Transverse colon (tissue), 4 donors: ENCODE measurements around the gene TTLL5. TPM values are rescaled to one million over a fixed set of nuclear protein-coding genes. Genes with fewer than 3 reads are reported as not detected.

Experiments used
- DNase-seq: peaks from one replicate; pipeline ENCODE4 v3.0.0-alpha.2; 2019
- H3K27ac ChIP-seq, 4 donors: fragments of 200-600 bp; sonication (generic); 2 replicates each; pipeline ENCODE4 v1.5.1; 2016 to 2018; ENCODE audit warnings: inconsistent platforms in 4 of 4
- H3K27me3 ChIP-seq: fragments of 200-600 bp; sonication (generic); 2 replicates; pipeline ENCODE4 v1.5.1; 2017; ENCODE audit warnings: inconsistent platforms
- H3K36me3 ChIP-seq, 4 donors: fragments of 200-600 bp; sonication (generic); 2 replicates each; pipeline ENCODE4 v1.5.1; 2017 to 2019; ENCODE audit warnings: inconsistent platforms in 4 of 4
- H3K4me1 ChIP-seq, 4 donors: fragments of 200-600 bp; sonication (generic); 2 replicates each; pipeline ENCODE4 v1.5.1; 2017 to 2020; ENCODE audit warnings: inconsistent platforms in 4 of 4
- H3K4me3 ChIP-seq, 4 donors: fragments of 200-600 bp; sonication (generic); 1 replicate in 1 of 4; 2 replicates in 3 of 4; pipeline versions ENCODE4 v1.5.1 to v1.6.1; 2017 to 2019; ENCODE audit warnings: inconsistent platforms in 4 of 4
- H3K9me3 ChIP-seq, 2 donors: fragments of 200-600 bp; sonication (generic); 2 replicates each; pipeline ENCODE4 v1.5.1; 2017 to 2019; ENCODE audit warnings: inconsistent platforms in 2 of 2
- EP300 ChIP-seq: sonication (generic); formaldehyde crosslinking; IDR thresholded peaks from one replicate; pipeline ENCODE4 v1.6.1; 2017; ENCODE audit warnings: antibody characterized with exemption, low read depth
- POLR2A ChIP-seq: fragments of 450-650 bp; IDR thresholded peaks from one replicate; pipeline ENCODE4 v1.6.1; 2016; ENCODE audit warnings: antibody characterized with exemption, mild to moderate bottlenecking, moderate library complexity
- POLR2AphosphoS5 ChIP-seq, 3 donors: sonication (generic); formaldehyde crosslinking; IDR thresholded peaks; one replicate each; pipeline ENCODE4 v1.6.1; 2016; ENCODE audit warnings: antibody characterized with exemption in 3 of 3
- WGBS, 2 donors: methylation state at CpG; one replicate each; pipeline ENCODE4 v1.1.5; 2018; ENCODE audit warnings: low coverage in 1 of 2; 5-methylcytosine and 5-hydroxymethylcytosine counted together
- in situ Hi-C, 4 donors: fragments of 200-750 bp; cut with MboI; loops; one replicate each; pipeline versions ENCODE4 v1.15.0 to v1.15.1; 2017; ENCODE audit warnings: low sequenced_read_pairs in 3 of 4, low pct_ligation_motif_present in 1 of 4, low pct_unique_long_range_greater_than_20kb in 1 of 4
- intact Hi-C: fragments of 100-400 bp; cut with DNase I; formaldehyde crosslinking; loops from one replicate; pipeline ENCODE4 v1.15.1; 2023; ENCODE audit warnings: low total_unique reads
- total RNA-seq, 4 donors: library from RNA; depleted of rRNA; stranded (reverse); fragments of >200 nt; gene quantifications; one replicate each; pipeline ENCODE4 v1.1.0, GENCODE V29; 2016
- TF ChIP-seq, protein P1 (sequence below), 5 experiments: fragments of 200-600 bp in 3 of 5; fragments of 450-650 bp in 2 of 5; sonication (generic) in 3 of 5; IDR thresholded peaks; 1 replicate in 2 of 5; 2 replicates in 3 of 5; pipeline ENCODE4 v1.5.1; 2016 to 2017; ENCODE audit warnings: antibody characterized with exemption in 5 of 5, inconsistent platforms in 3 of 5, mild to moderate bottlenecking in 2 of 5, moderate library complexity in 1 of 5

TTLL5 gene
- total RNA-seq, 4 donors from 2014 or later, result 16.1 to 264 (median 40.8) TPM

DNA sequence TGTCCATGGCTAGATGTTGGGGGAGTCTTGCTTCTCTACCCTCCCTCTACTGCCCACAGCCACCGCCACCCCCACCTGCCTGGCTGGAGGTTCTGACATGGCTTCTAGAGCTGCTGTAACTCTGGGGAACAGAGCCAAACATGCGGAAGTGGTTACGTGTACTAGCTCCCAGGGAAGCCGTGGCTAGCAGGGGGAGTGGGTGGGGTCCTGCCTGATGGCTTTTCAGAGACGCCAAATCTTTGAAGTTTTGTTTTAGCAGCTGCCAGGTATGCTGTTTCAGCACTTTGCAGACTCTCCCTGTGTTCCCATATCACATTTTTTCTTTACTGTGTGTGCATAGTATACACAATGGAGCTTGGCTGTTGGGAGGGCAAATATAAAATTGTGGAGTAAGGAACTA lies 170.4 kb downstream of the TTLL5 start:
- in situ Hi-C loops (no loop called here), intact Hi-C loops (no loop called here)
- no peaks in the 10 kb centered on the region for H3K9me3 ChIP-seq
- peak overlapping the region in 1 of 4 donors; percentile 12 for H3K4me3 ChIP-seq
- peak overlapping the region; percentile 41 to 68 (median 60) for H3K27ac ChIP-seq
- H3K4me1 ChIP-seq, result peaks cover under 1 to 25% (median 8%) of the 10 kb centered on the region in 4 donors
- H3K36me3 ChIP-seq, result no peaks in the 10 kb centered on the region
- TF ChIP-seq, protein P1, sequence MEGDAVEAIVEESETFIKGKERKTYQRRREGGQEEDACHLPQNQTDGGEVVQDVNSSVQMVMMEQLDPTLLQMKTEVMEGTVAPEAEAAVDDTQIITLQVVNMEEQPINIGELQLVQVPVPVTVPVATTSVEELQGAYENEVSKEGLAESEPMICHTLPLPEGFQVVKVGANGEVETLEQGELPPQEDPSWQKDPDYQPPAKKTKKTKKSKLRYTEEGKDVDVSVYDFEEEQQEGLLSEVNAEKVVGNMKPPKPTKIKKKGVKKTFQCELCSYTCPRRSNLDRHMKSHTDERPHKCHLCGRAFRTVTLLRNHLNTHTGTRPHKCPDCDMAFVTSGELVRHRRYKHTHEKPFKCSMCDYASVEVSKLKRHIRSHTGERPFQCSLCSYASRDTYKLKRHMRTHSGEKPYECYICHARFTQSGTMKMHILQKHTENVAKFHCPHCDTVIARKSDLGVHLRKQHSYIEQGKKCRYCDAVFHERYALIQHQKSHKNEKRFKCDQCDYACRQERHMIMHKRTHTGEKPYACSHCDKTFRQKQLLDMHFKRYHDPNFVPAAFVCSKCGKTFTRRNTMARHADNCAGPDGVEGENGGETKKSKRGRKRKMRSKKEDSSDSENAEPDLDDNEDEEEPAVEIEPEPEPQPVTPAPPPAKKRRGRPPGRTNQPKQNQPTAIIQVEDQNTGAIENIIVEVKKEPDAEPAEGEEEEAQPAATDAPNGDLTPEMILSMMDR (IDR thresholded peaks at IDR 0.05), result no peak
- TF ChIP-seq POLR2AphosphoS5 (IDR thresholded peaks at IDR 0.05), result no peak
- TF ChIP-seq EP300, result no peak
- TF ChIP-seq POLR2A, result no peak
- 20 to 39% methylated on average over 1 to 5 of the region's 5 CpGs for WGBS, 2 donors
- DNase-seq, result peak; percentile 68
- H3K27me3 ChIP-seq, result no peaks in the 10 kb centered on the region

DNA sequence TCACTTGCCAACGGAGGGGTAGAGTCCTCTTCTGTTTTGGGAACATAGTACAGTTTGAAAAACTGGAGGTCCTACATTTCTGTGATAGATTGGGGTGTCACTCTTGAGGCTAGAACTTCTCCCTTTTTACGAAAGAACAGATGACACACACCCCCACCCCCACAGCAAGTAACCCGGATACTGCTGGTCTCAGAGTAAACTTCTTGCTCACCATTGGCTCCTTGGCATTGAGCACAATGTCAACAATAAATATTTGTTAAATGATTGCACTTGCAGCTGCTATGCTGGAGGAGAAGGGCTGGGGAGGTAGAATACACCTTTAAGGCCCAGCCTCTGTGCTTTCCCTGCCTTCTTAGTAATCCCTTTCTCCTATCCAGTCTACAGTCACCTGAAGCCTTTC lies 170.9 kb downstream of the TTLL5 start:
- intact Hi-C loops (no loop called here), in situ Hi-C loops (no loop called here)
- no peaks in the 10 kb centered on the region for H3K9me3 ChIP-seq
- TF ChIP-seq POLR2A, result no peak
- TF ChIP-seq, protein P1 (IDR thresholded peaks at IDR 0.05), result no peak
- TF ChIP-seq POLR2AphosphoS5 (IDR thresholded peaks at IDR 0.05), result no peak
- no peak for TF ChIP-seq EP300
- H3K36me3 ChIP-seq, result no peaks in the 10 kb centered on the region
- H3K4me3 ChIP-seq, result peak overlapping the region in 1 of 4 donors; percentile 12
- no peaks in the 10 kb centered on the region for H3K27me3 ChIP-seq
- peak overlapping the region; percentile 41 to 68 (median 60) for H3K27ac ChIP-seq
- 40 to 54% methylated on average over 1 to 3 of the region's 3 CpGs for WGBS, 2 donors
- no peak for DNase-seq
- H3K4me1 ChIP-seq, result peaks cover 0 to 24% (median 8%) of the 10 kb centered on the region in 4 donors

DNA sequence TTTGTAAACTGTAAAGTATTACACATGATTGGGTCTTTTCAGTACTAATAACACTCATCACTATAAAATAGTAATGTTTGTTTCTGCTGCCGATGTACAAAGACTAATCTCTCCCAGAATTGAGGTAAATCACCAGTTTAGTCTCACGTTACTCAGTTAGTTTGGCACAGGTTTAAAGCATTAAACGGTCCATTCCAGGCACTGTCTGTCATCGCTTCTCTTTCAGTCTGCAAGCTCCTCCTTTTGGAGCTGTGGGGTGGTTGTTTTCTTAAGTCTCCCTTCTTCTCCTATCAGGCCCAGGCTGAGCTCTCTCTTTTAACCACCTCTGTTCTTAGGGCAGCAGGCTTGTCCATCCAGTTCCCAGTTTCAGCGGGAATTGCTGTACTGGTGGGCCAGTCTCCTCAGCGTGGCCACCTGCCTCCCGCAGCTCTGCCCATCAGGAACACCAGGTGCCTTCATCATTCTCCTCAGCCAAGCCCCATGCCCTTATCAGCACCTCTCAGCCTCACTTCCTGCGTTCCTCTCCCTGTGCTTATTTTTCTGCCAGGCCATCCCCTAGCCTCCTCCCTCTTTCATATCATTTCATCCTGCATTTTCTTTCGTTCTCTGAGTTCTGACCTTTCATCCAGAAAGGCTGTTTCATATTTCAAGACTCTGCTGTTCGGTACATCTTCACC lies 171.7 kb downstream of the TTLL5 start:
- in situ Hi-C loops, result no loop called here
- Histone ChIP-seq H3K9me3 (no peaks in the 10 kb centered on the region), H3K4me3 (no peak overlapping the region), H3K27ac (peak overlapping the region; percentile 26 to 68 (median 60)), H3K36me3 (no peaks in the 10 kb centered on the region), H3K4me1 (peaks cover 0 to 24% (median 8%) of the 10 kb centered on the region in 4 donors), H3K27me3 (no peaks in the 10 kb centered on the region)
- TF ChIP-seq EP300 (no peak), POLR2AphosphoS5 (IDR thresholded peaks at IDR 0.05) (no peak), POLR2A (no peak)
- TF ChIP-seq, protein P1 (IDR thresholded peaks at IDR 0.05), result no peak
- intact Hi-C loops, result no loop called here
- 49 to 50% methylated on average over 5 to 10 of the region's 10 CpGs for WGBS, 2 donors
- no peak for DNase-seq

DNA sequence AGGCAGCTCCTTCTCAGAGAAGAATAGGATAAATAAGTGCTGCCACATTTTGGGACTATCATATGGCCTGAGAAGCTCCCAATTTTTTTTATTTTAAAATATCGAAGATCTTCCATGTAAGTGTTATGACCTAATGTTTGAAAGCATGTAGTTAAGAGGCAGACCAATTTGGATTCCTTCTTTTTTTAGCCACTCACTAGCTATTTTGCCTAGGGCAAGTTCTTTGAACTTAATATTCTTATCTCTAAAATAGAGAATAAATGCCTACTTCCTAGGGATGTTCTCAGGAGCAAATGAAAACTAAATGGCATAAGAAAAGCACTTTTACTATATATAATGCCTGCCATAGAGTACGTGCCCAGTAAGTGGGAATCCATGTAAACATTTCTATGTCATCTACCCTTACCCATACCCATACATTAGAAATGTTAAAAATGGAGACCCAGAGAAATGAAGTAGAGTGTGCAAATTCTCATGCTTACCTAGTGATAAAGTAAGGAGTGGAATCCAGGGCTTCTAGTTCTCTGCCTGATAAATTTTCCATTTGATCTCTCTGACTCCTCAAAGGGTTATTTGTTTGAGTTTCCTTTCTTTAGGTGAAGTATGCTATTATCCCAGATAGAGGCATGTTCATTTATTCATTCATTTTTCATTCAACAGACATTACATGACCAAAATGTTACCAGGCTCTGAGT lies 172.4 kb downstream of the TTLL5 start:
- no peak for TF ChIP-seq POLR2AphosphoS5 (IDR thresholded peaks at IDR 0.05)
- TF ChIP-seq POLR2A, result no peak
- TF ChIP-seq, protein P1 (IDR thresholded peaks at IDR 0.05), result no peak
- no peak for TF ChIP-seq EP300
- H3K9me3 ChIP-seq, result no peaks in the 10 kb centered on the region
- no peak overlapping the region for H3K4me3 ChIP-seq
- in situ Hi-C loops, result no loop called here
- peak overlapping the region in 2 of 4 donors; percentile 56 to 64 for H3K27ac ChIP-seq
- H3K27me3 ChIP-seq, result no peaks in the 10 kb centered on the region
- H3K36me3 ChIP-seq, result no peaks in the 10 kb centered on the region
- 75 to 79% methylated on average over 2 of the region's 2 CpGs for WGBS, 2 donors
- DNase-seq, result no peak
- H3K4me1 ChIP-seq, result peaks cover 0 to 24% (median 8%) of the 10 kb centered on the region in 4 donors
- intact Hi-C loops, result no loop called here
